GM19035 (cell line): ENCODE data around the gene ENHO.

ENCODE experiments used
- ATAC-seq: cut with Tn5 transposase; IDR thresholded peaks from one replicate; pipeline ENCODE4 v1.9.1; 2021; ENCODE audit not compliant: unreplicated experiment

The ENHO gene

DNA sequence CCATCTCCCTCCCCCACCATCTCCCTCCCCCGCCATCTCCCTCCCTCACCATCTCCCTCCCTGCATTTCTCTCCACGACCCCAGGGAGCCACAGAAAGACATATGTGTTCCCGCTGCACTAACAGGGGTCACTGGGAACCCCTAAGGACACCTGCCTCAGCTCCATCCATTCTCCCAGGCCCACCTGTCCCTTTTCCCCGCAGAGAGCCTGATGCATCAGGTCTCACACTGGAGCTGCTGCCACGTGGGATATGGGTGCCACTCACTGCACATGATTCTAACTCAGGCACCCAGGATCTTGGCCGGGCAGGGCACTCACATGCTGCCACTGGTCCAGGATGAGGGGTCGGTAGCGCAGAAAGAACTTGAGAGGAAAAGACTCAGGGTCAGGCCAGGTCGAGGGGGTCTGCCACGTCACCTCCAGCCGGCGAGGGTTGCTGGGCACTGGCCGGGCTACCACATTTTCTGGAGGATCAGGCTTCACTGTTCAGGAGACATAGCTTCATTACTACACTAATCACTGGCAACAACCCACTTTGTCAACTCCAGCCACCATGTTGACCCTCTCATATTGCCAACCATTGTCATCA lies 33.2 kb upstream of the ENHO start:
- no peak for ATAC-seq

DNA sequence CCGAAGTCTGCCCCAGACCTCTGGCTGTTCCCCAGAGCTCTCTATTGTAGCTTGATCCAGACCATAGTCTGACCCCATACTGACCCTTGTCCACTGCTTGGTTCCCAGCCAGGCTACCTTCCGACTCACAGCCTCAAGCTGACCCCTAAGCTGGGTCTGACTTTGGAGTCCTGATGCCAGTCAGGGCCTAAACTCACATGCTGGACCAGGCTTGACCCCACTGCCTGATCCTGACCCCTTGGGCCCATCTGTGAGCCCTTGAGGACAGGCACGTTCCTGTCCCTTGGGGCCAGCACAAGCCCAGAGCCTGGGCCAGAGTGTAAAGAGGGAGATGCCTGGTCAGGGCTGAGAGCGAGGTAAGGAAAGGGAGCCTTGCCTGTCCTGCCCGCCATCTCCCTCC lies 32.7 kb upstream of the ENHO start:
- ATAC-seq: no peak

DNA sequence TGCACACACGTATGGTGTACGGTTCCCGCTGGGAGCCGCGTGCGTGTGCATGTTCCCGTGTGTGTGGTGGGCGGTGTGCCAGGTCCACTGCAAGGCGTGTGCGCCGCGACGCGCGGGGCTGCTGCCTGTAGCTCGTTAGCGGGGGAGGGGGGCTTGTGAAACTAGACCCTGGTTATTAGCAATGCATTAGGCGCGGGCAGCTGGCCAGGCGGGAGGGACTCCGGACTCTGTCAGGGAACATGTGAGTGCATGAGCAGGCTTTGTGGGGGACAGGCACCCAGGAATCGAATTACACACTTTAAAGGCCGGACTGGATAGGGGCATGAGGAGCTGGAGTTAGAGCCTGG lies 32.2 kb upstream of the ENHO start:
- no peak for ATAC-seq

DNA sequence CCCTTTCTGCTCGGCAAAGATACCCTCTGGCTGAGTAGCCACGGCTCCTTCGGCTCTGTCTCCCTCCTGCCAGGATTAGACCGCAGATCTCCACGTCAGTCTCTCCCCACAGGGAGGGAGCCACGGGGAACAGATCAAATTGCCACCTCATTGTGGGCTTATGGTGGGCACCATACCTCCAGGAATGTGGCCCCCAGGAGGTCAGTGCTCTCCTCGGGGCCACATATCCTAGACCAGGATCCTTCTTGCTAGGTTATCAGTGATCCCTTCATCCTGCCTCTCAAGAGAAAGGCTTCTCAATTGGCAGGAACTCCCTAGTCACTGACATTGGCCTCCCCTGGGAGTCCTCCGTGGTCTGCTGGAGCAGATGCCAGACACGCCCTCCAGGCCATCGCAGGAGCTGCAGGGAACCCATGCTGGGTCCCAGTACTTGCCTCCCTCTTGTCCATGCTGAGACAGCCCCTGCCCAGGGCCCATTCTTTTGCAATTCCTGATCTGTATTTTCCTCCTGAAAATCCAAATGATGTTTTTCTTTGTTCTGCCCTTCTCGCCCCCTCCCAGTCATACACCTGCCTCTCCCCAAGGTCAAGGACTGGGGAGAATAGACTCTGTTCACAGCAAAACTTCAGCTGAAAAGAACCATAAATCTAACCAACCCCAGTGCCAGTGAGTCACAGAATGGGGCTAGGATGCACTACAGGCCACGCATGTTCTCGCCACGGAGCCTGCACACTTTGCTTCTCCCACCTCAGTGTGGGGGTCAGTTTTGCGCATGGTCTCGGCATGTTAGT lies 31.6 kb upstream of the ENHO start:
- ATAC-seq: no peak

DNA sequence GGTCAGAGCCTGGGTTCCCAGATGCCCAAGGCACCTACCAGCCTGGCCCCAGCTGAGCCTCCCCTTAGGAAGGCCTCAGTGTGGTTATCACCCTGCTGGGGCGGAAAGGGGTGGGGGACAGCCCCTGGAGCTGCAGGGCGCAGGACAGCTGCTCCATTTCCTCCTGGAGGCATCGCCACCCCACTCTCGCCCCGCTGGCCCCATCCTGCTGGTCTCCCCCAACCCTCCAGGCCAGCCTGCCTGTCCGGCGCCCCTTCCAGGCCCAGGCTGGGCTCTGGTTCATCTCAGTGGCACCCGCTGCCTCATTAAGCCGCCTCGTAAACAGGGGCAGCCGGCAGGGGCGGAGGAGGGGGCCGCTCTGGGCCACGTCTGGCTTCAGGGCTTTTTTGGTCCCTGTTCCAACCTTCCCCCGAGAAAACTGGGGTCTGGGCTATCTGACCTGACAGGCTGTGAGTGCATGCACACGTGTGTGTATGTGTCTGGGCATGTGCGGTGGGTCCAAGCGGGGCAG lies 30.8 kb upstream of the ENHO start:
- ATAC-seq: no peak

DNA sequence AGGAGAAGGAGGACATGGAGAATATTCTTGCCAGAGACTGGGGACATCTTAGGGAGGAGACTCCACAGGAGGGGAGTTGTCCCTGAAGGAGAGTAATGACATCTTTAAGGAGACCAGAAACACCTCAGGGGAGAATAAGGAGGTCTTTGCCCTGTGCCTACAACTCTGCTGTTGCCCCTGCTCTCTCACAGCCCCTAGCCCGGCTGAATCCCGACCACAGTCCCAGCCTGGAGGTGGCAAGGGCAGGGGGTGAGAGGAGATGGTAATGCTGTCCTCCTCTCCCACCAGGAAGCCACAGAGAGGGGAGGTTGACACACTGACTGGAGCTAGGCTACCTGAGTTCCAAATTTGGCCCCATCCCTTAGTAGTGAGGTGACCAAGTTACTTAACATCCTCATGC lies 30.2 kb upstream of the ENHO start:
- ATAC-seq: no peak

DNA sequence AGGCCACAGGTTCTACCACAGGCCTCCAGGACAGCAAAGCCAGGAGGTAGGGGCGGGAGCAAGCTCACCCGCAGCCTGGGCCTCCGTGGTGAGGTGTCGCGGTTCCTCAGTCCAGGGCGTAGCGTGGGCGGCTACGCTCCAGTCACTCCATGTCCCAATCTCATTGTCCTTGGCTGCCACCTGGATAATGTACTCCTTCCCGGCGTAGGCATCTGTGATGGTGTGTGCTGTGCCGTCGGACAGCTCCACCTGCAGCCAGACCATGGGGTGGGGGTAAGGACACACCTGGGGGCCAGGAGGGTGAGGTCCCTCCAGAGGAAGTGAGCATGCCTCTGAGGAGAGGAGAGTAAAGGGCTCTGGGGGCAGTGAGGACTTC lies 29.8 kb upstream of the ENHO start:
- no peak for ATAC-seq

DNA sequence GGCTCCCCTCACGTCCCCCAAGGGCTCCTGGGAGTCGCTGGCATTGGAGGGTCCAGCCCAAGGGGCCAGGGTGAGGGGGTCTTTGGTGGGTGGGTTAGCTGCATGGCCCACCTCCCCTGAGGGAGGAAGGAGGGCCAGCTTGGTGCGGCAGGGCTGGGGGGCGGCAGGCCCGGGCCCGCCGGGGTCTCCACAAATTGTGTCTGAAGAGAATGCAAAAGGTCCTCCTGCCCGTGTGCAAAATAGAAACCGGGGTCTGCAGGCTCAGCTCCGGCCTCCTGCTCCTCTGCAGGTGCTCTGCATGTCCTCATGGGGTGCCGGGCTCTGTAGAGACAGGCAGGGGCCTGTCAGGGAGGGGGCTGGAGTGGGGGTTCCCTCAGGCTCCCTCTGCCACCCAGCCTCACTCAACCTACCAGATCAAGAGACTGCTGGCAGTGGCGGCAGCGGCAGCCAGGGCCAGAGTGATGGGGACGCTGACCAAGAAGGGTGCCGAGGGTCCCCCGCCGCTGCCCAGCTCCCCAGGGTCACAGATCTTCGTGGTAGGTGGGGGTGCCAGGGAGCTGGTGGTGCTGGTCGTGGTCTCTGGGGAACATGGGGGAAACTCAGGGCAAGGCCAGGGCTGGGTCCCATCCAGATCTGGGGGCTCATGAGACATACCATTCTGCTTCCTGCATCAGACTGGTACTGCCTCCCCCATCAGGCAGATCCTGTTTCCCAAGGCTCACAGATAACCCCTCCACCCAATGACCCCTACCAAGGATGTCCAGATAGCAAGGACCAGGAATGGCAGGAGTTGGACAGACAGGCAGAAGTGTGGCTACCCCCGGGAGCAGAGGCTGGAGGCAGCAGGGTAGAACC lies 29.2 kb upstream of the ENHO start:
- no peak for ATAC-seq

DNA sequence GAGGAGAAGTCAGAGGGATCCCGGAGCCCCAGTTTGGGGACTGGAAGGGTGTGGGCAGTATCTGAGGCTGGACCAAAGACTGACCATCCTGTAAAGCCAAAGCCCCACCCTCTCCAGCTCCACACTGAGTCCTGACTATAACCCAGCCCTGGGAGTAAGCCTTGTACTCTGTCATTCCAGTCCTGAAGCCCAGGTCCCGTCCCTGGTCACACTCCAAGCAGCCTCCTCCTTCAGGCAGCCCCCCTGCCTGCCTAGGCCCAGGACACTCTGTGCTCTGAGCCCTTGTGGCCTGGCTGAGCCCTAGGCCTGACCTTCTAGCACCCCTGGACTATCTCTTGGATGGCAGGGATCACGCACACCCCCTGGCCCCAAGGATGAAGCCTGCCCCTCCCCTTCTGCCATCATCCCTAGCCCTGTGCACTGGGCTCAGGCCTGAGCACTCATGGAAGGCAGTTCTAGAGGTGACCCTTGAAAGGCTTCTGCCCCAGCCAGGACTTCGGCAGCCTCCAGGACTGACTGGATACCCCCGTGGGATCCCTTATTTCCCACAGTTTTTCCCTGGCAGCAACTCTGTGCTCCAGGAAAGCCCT lies 28.0 kb upstream of the ENHO start:
- ATAC-seq: no peak

DNA sequence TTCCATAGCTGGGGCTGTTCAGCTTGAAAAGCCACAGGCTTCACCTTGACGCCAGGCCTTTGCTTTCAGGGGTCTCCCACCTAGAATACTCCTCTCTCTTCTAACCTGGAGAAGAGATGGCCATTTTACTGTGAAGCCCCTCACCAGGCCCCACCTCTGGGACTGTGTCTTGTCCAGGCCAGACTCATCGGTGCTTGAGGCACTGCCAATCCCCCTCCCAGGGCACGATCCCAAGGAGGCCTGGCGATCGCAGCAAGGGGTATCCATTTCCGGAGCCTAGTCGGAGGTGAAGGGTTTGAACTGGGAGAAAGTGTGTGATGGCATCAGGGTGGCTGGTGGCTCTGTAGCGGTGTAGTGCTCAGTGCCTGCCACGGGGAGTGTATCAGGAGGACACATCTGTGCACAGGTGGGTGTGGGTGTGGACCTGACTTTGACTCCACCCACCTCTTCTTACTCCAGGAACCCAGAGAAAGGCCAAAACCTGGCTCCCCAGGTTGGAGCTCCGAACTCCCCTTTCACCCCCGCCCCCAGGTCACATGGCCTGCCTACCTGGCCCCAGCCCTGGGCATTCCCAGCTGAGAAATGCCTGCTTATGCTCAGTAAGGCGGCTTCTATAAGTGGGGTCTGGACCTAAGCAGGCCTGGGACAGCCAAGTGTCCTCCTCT lies 27.4 kb upstream of the ENHO start:
- ATAC-seq: no peak

DNA sequence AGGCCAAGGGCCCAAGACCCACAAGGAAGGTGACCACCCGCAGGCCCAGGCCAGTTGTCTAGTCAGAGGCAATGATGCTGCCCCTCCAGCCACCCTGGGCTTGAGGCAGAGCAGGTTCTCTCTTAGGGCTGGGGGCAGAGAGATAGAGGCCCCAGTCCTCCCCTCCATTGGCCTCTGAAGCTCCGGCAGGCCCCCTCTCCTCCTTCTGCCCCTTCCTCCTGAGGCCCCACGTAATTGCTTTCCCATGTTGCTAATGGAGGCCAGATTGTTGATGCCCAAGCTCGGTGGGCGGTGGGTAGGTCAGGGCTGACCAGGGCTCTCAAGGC lies 26.6 kb upstream of the ENHO start:
- no peak for ATAC-seq

DNA sequence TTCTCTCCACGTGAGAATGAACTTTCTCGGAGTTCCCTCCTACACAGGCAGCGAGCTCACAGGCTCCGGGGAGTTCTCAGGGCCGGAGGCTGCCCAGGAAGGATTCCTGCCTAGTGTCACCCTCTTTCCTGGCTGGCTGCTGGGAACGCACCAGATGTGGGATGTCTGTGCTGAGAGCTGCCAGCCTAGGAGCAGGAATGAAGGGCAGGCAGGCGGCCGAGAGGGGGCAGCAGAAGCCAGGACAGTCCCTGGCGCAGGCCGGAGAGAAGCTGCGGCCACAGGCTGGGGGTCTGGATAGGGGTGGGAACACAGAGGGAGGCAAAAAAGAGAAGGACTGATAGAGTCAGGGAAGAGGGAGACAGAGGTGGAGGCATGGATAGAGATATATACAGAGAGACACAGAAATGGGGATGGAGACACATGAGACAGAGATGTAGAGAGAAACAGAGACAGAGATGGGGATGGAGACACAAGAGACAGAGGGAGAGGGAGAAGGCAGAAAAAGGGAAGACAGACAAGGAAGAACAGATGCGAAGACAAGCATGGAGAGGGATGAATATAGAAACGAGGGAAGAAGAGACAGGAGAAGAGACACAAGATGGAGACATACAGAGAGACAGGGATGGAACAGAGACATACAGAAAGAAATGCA lies 25.3 kb upstream of the ENHO start:
- ATAC-seq: no peak

DNA sequence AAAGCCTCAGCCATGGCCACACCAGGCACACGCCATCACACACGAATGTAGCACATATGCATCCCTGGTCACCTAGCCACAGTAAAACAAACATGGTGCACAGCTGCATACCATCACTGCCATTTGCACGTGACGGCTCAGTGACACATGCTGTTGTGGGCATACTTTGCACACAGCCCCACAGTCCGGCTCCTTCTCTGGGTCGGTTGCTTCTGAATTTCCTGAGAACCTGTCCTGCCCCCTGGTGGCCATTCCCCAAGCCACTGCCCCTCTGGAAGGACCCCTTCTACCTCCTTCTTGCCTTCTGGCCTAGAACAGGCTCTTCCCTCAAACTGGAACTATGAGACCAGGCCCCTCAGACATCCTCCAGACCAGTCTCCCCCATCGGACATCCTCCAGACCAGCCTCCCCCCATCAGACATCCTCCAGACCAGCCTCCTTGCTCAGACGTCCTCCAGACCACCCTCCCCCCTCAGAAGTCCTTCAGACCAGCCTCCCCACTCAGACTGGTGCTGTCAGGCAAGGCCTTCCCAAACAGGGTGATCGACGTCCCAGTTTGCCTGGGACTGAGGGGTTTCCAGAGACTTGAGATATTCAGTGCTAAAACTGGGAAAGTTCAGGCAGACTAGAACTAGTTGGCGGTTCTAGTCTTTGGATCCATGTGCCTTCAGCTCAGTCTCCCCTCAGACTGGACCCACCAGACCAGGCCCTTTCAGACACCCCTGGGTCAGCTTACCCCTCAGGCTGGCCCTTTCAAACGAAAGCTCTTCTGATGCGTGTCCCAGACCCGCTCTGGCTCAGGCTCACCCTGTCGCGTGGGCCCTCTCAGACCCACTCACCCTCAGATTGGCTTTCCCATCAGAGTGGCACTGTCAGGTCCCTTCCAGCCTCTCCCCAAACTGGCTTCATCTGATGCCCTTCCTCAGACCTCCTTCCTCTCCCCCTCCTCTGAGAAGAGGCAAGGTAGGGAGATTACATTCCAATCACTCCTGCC lies 24.3 kb upstream of the ENHO start:
- ATAC-seq: no peak

DNA sequence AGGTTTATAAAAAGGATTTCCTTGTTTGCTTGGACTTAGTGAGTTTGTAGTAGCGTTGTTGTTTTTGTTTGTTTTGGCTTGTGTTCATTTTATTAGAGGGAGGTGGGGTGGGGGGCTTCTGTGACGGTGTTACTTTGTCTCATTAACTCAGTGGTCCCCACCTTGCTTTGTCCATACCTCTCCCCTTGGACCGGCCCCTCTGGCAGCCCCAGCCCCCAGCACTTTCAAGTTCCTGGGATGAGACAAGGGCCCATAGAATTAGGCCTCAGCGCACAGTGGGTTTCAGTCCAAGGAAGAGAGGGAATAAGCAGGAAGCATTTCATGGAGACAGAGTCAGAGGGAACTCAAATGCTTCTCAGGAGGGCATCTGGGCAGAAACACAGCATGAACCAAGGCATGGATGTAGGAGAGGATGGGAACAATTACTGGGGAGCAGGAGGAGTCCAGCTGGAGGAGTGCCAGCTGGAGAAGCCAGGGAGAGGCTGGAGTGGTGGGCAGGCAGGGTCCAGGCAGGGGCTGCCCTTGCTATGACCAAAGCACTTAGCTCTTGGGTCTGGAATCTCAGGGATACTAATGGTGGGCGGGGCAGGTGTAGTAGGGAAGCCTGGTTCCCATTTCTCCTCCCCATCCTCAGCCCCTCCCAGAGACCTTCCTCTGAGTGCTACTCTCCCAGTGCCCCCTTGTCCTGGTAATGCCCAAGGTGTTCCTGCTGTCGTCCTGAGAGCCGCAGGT lies 23.5 kb upstream of the ENHO start:
- no peak for ATAC-seq

DNA sequence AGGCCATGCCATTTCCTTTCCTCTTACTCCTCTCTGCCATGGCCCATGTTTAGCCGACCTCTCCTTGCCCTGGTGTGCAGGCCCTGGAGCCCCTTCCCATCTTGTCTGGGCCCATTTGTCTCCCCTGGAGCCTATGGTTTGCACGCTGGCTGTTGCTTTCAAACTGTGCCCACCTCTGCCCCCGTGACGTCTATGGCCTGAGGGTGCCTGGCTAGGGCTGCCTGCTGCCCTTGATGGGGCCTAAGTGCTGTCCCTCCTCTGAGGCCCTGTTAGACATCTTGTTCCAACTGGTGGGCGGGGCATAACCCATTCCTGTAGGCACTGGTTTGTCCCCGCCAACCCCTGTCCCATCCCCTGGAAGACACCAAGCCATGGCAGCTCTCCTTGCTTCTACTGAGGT lies 22.7 kb upstream of the ENHO start:
- no peak for ATAC-seq

DNA sequence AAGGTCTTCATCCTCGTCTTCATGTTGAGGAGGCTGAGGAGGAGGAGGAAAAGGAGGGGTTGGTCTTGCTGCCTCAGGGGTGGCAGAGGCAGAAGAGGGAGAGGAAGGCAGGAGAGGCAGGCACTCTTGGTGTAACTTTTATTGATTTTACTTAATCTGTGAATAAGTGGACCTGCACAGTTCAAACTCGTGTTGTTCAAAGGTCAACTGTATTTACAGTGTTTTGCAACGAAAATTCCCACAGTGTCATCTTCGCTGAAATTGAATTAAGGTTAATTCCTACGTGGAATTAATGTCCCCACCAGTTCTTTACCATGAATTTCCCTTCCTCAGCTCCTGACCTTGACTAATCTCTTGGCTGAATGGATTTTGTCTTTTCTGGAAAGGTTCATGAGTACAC lies 21.2 kb upstream of the ENHO start:
- ATAC-seq: no peak

DNA sequence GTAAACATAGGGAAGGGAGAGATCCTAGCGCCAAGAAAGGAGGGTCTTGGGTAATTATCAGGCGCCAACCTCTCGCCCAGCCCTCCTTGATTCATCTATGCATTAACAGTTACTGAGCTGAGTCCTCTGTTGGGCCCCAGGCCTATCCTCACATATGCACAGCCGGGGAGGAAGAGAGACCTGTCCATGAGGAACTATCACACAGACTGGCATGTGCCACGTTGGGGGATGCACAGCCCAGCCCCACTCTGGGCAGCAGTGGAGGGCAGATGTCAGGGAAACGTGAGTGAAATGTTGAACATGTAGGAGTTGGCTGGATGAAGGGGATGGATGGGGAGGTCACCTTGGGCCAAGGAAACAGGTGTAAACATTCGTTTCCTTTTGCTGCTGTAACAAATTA lies 18.8 kb upstream of the ENHO start:
- no peak for ATAC-seq

DNA sequence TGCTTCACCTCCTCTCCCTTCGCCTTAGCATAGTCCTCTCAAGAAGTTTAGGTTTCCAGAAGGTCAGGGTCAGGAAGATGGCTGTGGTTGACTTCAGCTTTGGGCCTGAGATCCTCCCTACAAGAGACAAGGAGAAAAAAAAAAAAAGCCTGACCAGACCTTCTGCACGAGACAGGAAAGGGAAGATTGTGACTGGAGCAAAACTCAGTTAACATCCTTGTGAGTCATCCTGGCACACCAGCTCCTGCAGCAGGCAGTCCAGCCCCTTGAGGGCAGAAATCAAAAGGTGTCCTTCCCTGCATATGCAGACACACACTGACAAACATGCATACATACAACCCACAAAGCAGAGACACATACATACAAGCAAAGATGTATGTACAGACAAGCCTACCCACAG lies 18.0 kb upstream of the ENHO start:
- ATAC-seq: no peak

DNA sequence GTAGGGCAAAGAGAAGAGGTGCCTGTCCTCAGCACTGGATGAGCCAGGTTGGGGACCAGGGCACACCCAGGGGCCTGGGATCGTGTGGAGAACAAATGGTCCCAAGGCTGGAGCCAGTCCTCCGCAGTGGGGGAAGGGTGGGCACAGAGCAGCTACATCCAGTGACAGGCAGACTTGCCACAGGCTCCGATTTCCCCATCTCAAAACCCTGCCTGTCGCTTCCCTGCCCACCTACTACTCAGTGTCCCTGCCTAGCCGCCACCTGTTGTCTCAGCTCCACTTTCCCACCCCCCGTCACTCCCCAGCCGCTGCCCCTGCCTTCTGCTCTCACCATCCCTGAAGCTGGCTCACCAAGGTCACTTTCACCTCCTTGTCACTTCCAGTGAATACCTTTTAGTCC lies 13.9 kb upstream of the ENHO start:
- ATAC-seq: no peak
